ENCODE results near the gene KRTDAP. TPM values are rescaled to one million over a fixed set of nuclear protein-coding genes. Genes with fewer than 3 reads are reported as not detected.

KRTDAP gene, protein sequence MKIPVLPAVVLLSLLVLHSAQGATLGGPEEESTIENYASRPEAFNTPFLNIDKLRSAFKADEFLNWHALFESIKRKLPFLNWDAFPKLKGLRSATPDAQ
- polyA plus RNA-seq (ENCODE audit: insufficient read length in 12 of 12), result 100 to 1,000 TPM in 2 of 12 donors, 10 to 100 TPM in 1, 1 to 10 TPM in 1, under 1 TPM in 1, not detected in 7; 0.73 to 445 (median 73.3) TPM
- long read RNA-seq, donor 1, result 0 reads
- long read RNA-seq, donor 2, result 0 reads
- long read RNA-seq, donor 3, result 0 reads
- long read RNA-seq, donor 4, result 0 reads
- long read RNA-seq, donor 5, result 0 reads
- long read RNA-seq, donor 6, result 0 reads
- long read RNA-seq, donor 7, transcript KRTDAP-203 (5 exons, 451 nt), result minor isoform, 6 of 19 reads
- long read RNA-seq, donor 7, transcript KRTDAP-201 (6 exons, 491 nt), result major isoform, 13 of 19 reads
- long read RNA-seq, donor 7, partial matches to known transcripts, result 0 of 19 reads
- long read RNA-seq, donor 7, other reads (novel, unspliced or antisense), result 0 of 19 reads
- long read RNA-seq, donor 8, result 0 reads
- long read RNA-seq, donor 9, transcript KRTDAP-201 (6 exons, 491 nt), result major isoform, 114 of 136 reads
- long read RNA-seq, donor 9, transcript KRTDAP-203 (5 exons, 451 nt), result minor isoform, 12 of 136 reads
- long read RNA-seq, donor 9, partial matches to known transcripts, result 0 of 136 reads
- long read RNA-seq, donor 9, other reads (novel, unspliced or antisense), result 10 of 136 reads
- long read RNA-seq, donor 10, result 0 reads
- long read RNA-seq, donor 11, partial matches to known transcripts, result 0 of 3 reads
- long read RNA-seq, donor 11, other reads (novel, unspliced or antisense), result 0 of 3 reads

DNA sequence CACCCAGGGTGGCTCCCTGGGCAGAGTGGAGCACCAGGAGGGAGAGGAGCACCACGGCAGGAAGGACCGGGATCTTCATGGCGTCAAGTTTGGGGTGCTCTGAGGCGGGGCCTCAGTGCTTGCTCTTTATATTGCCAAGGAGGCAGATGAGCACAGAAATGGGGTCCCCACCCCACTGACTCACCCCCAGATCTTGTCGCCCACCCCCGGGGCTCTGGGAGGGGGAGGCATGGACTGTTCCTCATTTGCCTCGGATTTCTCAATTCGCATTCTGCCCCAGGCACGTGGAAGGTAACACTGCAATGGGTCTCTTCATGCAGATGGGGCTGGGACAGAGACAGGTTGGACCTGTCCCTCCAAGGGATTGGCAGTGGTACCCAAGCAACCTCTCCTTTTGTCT is at the start of gene KRTDAP:
TSS of gene KRTDAP (minus strand) at position 101 of the 400 bp plus-strand sequence. CDS start at position 79, 22 bp downstream.
- no peak for DNase-seq

DNA sequence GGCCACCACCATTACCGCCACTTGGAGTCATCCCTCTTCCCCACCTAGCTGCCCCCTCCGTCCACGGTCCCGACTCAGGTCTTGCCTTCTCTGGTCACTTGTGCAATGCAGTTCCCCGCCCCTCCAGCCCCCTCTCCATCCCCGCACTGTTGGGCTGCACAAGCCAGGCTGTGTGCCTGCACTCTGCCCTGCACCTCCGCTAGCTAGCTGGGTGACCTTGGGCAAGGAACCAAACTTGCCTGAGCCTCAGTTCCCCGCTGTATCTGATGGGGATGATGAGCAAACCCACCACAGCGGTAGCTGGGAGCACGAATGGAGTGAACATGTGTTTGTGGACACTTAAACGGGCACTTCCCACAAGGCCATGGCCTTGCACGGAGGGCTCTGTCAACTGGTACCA is 49.6 kb upstream of the KRTDAP start:
- DNase-seq, result no peak

DNA sequence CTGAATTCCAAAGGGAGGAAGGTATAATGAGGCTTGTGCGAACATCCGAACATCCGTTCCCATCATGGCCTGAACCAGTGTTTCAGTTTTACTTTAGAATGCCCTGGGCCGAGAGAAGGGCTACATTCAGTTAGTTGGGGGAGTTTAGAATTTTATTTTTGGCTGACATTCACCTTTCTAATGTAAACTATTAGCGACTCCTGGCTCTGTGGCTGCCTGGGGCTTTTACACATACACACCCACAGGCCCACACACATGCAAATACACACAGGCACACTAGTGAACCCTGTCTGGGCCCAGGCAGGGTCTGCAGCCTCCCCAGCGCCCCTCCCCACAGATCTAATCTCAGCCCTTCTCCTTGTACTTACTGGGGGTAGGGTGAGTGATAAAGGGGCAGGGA is 49.0 kb upstream of the KRTDAP start:
- no peak for DNase-seq

DNA sequence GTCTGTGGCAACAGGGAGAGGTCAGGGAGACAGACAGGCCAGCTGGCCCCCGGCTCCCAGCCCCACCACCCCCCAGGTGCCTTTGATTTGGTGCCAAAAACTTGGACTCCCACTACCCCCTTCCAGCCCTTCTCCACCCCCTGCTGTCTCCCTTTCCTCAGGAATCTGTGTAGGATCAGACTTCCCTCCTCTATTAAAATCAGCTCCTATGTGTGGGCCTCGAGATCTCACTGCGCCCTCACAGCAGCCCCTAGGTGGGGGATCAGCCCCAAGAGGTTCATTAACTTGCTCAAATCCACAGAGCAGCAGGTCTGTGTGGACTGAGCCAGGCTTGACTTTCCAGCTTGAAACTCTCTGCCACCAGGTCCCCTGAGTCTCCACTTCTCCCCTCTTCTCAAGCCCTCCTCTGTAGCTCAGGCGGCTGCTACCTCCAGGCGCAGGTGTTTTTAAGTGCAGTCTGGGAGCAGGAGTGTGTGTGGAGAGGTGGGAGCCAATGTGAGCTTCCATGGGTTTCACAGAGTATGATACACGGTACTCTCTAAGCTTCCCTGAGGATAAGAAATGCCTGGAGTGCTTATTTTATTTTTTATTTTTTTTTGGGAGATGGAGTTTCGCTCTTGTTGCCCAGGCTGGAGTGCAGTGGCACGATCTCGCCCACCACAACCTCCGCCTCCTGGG is 44.7 kb upstream of the KRTDAP start:
- DNase-seq, result no peak

DNA sequence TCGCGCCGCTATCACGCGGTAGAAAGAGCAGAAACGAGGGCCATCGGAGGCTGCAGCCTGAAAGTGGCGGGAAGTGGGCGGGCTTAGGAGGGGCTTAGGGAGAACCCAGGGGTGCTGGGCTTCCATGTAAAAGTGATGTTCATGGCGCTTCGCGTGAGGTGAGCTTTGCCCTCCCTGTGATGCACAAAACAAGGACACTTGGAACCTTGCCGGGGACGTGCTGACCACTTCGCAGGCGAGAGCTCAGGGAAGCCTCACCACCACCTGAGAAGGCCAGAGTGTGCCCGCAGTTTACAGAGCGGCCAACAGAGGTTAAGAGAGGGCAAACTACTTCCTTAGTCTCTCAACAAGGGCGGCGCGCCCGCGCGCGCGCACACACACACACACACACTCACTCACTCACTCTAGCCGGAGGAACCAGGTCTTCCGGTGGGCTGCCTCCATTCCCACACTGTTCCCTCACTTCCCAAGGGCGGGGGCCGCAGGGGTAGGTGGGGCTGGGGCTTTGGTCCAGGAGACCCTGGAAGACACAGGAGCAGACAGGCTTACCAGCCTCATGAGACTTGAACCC is 43.6 kb upstream of the KRTDAP start:
- no peak for DNase-seq

DNA sequence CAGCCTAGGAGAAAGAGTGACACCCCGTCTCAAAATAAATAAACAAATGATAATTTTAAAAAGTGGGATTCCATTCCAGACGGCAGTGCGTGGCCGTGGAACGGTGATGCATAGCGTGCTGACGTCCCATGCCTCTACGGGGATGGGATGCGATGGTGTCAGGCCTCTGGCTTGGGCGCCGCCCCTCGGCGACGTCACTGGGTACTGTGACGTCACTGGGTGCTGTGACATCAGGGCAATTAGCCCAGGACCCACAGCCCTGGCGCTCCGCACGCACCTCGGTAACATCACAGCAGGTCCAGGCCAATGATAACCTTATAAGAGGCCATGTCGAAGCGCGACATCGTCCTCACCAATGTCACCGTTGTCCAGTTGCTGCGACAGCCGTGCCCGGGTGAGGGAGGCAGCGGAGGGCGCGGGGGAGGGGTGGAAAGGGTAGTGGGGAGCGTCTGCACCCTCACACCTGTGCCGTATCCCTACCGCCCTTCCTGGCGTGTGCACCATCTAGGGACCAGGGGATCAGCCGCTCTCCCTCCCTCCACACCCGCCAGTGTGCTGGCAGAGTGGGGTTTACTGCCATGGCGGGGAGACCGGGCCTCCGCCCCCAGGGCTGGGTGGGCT is 43.0 kb upstream of the KRTDAP start, which contains the start of gene GAPDHS:
TSS of gene GAPDHS (plus strand) at position 256 of the 621 bp plus-strand sequence. CDS start at position 328, 72 bp downstream.
- no peak for DNase-seq

DNA sequence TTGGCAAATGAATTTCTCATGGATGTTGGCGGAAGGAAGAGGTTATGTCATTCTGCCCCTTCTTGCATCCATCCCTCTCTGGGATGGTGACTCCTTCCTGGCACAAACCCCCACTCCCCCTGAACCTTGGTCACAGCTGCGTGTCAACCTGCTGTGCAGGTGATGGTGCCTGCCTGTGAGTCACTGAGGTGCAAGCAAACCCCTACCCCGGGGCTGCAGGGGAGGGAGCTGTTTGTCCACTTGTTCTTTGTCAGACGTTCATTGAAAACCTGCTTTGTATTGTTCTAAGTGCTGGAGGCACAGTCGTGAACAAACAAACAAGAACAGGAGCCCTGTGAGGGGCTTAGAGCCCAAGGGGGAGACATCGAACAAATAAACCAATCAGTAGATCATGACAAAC is 41.0 kb upstream of the KRTDAP start:
- no peak for DNase-seq

DNA sequence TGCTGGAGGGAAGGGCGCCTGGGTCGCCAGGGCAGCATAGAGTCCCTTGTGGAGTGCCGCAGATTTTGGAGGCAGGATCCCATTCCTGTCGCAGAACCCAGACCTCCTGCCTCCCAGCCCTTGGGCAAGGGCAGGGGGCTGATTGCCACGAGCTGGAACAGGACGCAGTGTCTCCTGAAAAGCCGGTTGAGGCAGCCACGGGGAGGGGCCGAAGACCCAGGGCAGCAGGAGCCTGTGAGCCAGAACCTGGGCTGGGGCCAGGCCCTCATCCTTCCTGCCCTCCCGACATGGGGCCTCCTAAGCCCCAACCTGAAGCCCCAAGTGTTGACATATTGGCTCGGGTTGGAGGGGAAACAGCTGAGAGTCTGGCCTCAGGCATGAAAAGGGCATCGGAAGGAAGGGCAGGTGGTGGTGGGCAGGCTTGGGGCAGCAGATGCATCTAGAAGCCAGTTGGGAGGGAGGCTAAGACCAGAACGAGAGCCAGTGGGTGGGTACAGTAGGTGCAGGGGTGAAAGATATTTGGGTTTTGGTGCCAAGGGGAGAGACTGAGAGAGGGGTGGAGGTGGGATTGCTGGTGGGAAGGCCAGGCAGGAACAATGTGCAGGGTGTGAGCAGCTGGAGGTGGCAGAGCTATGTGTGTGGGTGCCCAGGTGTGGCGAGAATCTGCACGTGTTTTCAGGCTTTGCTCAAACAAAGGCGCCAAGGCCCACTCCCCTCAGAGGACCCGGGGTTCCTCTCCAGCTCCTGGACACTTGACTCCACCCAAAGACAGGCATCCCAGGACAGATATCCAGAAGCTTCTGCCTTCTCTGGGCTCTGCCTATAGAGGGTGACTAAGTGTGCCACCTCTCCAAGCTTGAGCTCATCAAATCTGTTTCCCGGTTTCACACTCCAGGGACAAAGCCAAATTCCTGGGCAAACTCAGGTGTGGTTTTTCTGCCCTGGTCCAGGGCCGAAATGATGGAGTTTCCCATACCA is 39.3 kb upstream of the KRTDAP start:
- DNase-seq, result no peak

DNA sequence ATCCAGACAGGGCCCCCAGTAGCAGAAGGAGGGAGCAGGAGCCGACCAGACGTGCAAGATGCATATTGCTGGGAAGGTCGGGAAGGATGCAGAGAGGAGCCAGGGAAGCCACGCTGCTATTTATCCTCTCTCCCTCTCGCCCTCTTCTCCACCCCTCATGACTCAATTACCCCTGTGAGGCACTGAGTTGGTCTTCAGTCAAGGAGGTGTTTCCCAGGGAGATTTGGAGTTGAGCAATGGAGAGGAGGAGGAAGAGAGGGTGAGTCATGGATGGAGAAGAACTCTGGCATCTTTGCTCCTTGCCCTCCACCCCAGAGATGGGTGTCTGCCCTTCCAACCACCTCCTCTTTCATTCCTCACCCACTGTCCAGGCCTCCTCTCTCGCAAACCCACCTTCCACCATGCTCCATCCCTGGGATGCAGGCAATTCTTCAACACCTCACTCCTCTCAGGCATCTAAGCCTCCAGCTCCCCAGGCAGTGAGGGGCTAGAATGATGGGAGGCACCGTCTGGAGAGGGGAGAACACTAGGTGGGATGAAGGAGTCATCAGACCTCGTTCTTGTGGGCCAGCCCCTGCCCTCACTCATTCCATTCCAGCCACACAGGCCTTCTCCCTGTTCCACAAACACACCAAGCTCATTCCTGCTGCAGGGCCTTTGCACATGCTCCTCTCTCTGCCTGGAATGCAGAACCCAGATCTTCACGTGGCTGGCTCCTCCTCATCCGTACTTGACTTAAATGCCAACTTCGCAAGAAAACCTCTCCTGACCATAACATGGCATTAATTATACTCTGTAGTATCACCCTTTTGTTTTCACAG is 38.2 kb upstream of the KRTDAP start, which contains the start of gene SBSN:
TSS of gene SBSN (minus strand) at position 94 of the 821 bp plus-strand sequence. CDS start at position 64, 30 bp downstream.
- no peak for DNase-seq

DNA sequence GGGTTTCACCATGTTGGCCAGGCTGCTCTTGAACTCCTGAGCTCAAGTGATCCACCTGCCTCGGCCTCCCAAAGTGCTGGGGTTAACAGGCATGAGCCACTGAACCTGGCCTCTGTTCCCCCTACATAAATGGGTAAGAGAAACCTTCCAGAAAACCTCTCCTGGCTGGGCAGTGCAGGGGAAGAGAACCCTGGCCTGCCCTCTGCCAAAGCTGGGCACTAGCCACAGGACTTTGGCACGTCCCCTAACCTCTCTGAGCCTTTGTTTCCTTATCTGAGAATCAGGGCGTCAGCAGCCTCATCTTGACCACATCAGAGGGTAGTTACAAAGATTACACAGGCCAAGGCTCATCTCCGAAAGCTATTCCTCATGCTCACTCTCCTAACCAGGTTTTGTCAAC is 35.6 kb upstream of the KRTDAP start:
- DNase-seq, result no peak

DNA sequence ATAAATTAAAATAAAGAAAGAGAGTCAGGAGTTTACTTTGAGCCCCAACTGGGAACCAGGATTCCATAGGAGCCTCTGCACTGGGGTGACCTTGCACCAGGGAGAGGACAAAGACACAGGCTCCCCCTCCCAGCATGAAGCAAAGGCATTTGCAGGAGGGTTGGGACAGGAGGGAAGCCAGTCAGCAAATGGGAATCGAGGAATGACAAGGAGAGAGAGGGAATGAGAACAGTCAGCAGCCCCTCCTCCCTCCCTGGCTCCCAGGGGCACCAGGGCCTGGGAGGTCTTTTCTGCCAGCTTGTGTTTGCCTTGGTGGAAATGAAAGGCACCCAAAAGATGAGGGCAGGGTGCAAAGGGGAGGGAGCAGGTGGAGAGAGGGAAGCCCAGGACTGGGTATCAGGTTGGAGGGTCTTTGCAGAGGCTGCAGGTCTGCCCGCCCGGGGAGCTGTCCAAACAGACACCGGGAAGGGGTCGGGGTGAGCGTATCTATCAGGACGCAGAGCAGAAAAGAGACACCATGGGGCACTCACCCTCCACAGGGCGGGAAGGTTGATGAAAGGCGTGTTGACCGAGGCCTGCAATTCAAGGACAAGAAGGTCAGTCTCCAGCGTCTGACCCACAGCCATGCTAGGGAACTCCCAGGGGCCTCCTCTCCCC is 34.0 kb upstream of the KRTDAP start:
- no peak for DNase-seq

DNA sequence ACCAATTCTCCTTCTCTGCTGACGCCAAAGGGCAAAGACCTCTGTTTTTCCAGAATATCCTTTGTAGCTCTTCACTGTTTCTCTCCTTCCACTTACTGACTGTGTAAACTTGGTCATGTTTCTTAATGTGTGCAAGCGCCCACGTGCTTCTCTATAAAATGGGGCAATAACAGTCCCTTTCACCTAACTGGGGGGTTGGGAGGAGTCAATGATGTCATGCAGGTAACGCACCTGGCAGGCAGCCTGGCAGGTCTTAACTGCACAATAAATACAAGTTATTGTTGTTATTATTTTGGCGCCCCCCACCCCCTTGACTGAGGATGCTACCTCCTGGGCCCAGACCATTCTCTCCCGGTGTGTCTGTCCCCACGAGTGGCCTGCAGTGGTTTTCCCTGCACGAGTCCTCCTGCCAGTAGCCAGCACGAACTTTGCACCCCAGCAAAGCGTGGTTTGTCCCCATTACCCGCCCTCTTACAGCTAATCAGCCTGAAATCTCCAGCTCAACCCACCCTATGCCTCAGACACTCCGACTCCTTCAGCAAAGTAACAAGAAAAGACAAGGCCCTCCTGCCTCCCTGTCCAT is 32.6 kb upstream of the KRTDAP start:
- no peak for DNase-seq

DNA sequence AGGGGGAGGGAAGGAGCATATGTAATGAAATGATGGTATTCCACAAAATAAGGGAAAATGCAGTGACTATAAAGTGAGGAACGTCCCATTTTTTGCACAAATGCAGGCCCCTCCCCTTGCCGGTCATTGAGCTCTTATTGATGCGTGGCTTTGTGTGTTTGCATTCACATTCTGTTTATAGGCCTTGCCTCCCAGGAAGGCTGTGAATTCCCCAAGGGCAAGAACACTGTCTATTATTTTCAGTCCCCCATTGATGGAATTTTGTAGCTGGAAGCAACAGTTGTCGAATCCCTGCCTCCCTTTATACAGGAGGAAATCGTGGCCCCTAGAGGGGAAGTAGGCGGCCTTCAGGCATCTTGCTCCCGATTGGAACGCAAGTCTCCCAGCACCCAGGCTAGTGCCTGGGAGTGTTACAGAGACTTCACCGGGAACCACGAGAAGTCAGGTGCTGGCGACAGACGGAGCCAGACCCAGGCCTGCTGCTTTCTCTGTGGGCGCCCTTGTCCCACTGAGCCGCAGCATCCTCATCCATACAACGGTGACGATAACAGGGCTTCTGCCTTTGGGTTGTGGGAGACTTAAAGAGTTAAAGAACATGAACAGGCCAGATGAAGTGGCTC is 31.0 kb upstream of the KRTDAP start:
- no peak for DNase-seq

DNA sequence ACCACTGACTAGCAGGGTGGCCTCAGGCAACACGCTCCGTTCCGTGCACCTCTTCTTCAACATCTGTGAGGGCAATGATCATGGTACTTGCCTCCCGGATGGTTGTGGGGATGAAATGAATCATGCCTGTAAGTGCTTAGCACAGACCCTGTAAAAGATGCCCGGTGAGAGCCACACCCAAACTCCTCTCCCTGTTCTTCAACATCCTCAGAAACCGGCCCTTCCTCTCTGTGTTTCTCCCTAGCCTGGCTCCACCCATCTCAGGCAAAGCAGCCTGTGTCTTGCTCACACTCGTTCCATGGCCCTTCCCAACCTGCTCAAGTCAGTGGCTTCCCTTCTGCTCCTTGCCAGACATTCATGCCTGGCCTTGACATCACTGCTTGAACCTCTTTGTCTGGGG is 29.0 kb upstream of the KRTDAP start:
- DNase-seq, result no peak

DNA sequence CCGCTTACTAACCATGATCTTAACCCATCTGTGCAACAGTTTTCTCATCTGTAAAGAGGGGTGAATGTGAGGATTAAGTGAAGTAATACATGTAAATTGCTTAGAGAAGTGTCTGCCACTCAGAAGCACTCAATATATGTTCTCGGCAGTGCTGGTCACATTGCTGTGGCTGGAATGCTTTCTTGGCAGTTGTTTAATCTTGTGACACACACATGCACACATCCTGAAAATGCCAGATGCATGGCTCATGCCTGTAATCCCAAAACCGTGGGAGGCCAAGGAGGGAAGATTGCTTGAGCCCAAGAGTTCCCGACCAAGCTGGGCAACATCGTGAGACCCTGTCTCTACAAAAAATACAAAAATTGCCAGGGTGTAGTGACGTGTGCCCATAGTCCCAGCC is 28.0 kb upstream of the KRTDAP start:
- no peak for DNase-seq

DNA sequence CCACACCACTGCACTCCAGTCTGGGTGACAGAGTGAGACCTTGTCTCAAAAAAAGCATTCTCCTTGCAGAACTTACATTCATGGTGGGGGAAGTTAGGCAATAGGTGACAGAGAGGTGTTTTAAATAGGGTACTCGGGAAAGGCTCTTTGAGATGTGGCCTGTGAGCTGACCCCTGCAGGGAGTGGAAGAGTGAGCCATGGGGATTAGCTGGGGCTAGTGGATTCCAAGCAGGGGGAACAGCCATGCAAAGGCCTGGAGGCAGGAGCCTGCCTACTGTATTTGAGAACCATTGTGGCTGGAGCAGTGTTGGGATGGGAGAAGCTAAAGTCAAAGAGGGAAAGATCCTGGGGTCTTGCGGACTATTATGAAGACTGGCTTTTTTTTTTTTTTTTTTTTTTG is 27.1 kb upstream of the KRTDAP start:
- DNase-seq, result no peak

DNA sequence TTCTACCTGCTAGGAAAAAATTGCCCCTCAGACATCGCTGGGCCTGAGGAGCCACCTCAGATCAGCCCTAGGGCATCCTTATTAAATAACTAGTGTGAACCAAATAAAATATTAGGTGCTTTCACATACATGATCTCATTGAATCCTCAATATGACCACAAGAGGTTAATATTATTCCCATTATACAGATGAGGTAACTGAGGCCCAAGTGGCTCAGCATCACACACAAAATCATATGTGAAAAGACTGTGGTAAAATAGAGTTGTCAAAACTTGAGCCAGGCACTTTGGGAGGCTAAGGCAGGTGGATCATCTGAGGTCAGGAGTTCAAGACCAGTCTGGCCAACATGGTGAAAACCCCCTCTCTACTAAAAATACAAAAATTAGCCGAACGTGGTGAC is 26.0 kb upstream of the KRTDAP start:
- no peak for DNase-seq

Measured in muscle of arm (tissue), 14 donors.